GM12864 (cell line): ENCODE results near the gene MINDY4B.
A peak's percentile ranks its signal among the peaks of the same experiment; 100 is the strongest.

ENCODE experiments used
- DNase-seq: peaks from one replicate; pipeline ENCODE4 v3.0.0-alpha.2; 2011; ENCODE audit warnings: low read depth
- H3K4me3 ChIP-seq: 2 replicates; pipeline ENCODE4 v1.5.1; 2011; ENCODE audit warnings: mild to moderate bottlenecking, low read depth, low read length, control low read depth
- CTCF ChIP-seq: IDR thresholded peaks from 2 replicates; pipeline ENCODE4 v1.5.1; 2011; ENCODE audit warnings: low read depth, mild to moderate bottlenecking, moderate library complexity, low read length, control low read depth, inconsistent platforms; ENCODE audit errors: missing control alignments

MINDY4B gene

GRCh38 chr3:150830094-150830681, 75.1 kb downstream of the MINDY4B start:
- no peak overlapping the region for H3K4me3 ChIP-seq
- no peak for DNase-seq
- peak; percentile 70 for TF ChIP-seq CTCF

- DNase-seq, result no peak
- TF ChIP-seq CTCF, result no peak
- no peak overlapping the region for H3K4me3 ChIP-seq
Observed at GRCh38 chr3:150829408-150829807, 75.8 kb downstream of the MINDY4B start.

GRCh38 chr3:150828997-150829396, 76.2 kb downstream of the MINDY4B start:
- TF ChIP-seq CTCF, result no peak
- no peak for DNase-seq
- H3K4me3 ChIP-seq, result no peak overlapping the region

GRCh38 chr3:150828261-150828660, 77.0 kb downstream of the MINDY4B start:
- DNase-seq, result no peak
- no peak for TF ChIP-seq CTCF
- no peak overlapping the region for H3K4me3 ChIP-seq

GRCh38 chr3:150826466-150827282, 78.6 kb downstream of the MINDY4B start:
- no peak for DNase-seq
- no peak overlapping the region for H3K4me3 ChIP-seq
- no peak for TF ChIP-seq CTCF

- no peak overlapping the region for H3K4me3 ChIP-seq
- no peak for DNase-seq
- TF ChIP-seq CTCF, result no peak
Observed at GRCh38 chr3:150825916-150826377, 79.3 kb downstream of the MINDY4B start.
